Osteocyte (in vitro differentiated cells): ENCODE results near the gene IARS1. TPM values are rescaled to one million over a fixed set of nuclear protein-coding genes. Genes with fewer than 3 reads are reported as not detected.

Experiments
- DNase-seq: peaks from one replicate; pipeline ENCODE4 v3.0.0; 2021; ENCODE audit warnings: mixed read lengths; ENCODE audit not compliant: unreplicated experiment; ENCODE audit errors: extremely low spot score
- H3K27ac Mint-ChIP-seq: one replicate; pipeline ENCODE4 v1.8.0; 2021; ENCODE audit warnings: mild to moderate bottlenecking, mixed read lengths; ENCODE audit not compliant: unreplicated experiment
- H3K27me3 Mint-ChIP-seq: one replicate; pipeline ENCODE4 v1.8.0; 2021; ENCODE audit warnings: mixed read lengths; ENCODE audit not compliant: unreplicated experiment
- H3K36me3 Mint-ChIP-seq: one replicate; pipeline ENCODE4 v1.8.0; 2021; ENCODE audit warnings: mixed read lengths; ENCODE audit not compliant: unreplicated experiment
- H3K4me1 Mint-ChIP-seq: one replicate; pipeline ENCODE4 v1.8.0; 2021; ENCODE audit warnings: mixed read lengths; ENCODE audit not compliant: unreplicated experiment
- H3K4me3 Mint-ChIP-seq: one replicate; pipeline ENCODE4 v1.8.0; 2021; ENCODE audit warnings: mild to moderate bottlenecking, moderate library complexity, mixed read lengths; ENCODE audit not compliant: unreplicated experiment
- H3K9me3 Mint-ChIP-seq: one replicate; pipeline ENCODE4 v1.8.0; 2021; ENCODE audit warnings: mixed read lengths; ENCODE audit not compliant: unreplicated experiment
- CTCF ChIP-seq: fragments of 200-600 bp; sonication (generic); IDR thresholded peaks from 2 replicates; pipeline ENCODE4 v1.5.0; 2021; ENCODE audit warnings: antibody characterized with exemption, mild to moderate bottlenecking, moderate library complexity
- microRNA-seq: library from miRNA; unstranded; fragments of <30 nt; microRNA quantifications from one replicate; pipeline ENCODE4 v1.1.0, GENCODE V29; 2020; ENCODE audit not compliant: unreplicated experiment
- total RNA-seq: library from RNA; stranded (reverse); gene quantifications from 2 replicates; pipeline ENCODE4 v1.2.1, GENCODE V29; 2021

The IARS1 gene
- total RNA-seq, 1 donor from 2014 or later, result 212 TPM

- no peaks in the 10 kb centered on the region for H3K27me3 Mint-ChIP-seq
- no peak for DNase-seq
- H3K4me3 Mint-ChIP-seq, result no peak overlapping the region
- peaks cover 71% of the 10 kb centered on the region for H3K36me3 Mint-ChIP-seq
- no peaks in the 10 kb centered on the region for H3K9me3 Mint-ChIP-seq
- no peak overlapping the region for H3K27ac Mint-ChIP-seq
- no peak for TF ChIP-seq CTCF
- H3K4me1 Mint-ChIP-seq, result peaks cover 7% of the 10 kb centered on the region
Measured at GRCh38 chr9:92253656-92254055, 39.8 kb downstream of the IARS1 start.

- no peaks in the 10 kb centered on the region for H3K9me3 Mint-ChIP-seq
- H3K4me3 Mint-ChIP-seq, result peak overlapping the region; percentile 0
- no peaks in the 10 kb centered on the region for H3K27me3 Mint-ChIP-seq
- H3K4me1 Mint-ChIP-seq, result peaks cover 51% of the 10 kb centered on the region
- peaks cover 62% of the 10 kb centered on the region for H3K36me3 Mint-ChIP-seq
- peak overlapping the region; percentile 93 for H3K27ac Mint-ChIP-seq
- TF ChIP-seq CTCF, result no peak
- no peak for DNase-seq
Measured at GRCh38 chr9:92247981-92248380, 45.5 kb downstream of the IARS1 start.

GRCh38 chr9:92247296-92247695 is 46.2 kb downstream of the IARS1 start:
- Mint-ChIP-seq H3K9me3 (no peaks in the 10 kb centered on the region), H3K27ac (peak overlapping the region; percentile 93), H3K4me1 (peaks cover 58% of the 10 kb centered on the region), H3K27me3 (no peaks in the 10 kb centered on the region), H3K36me3 (peaks cover 64% of the 10 kb centered on the region), H3K4me3 (peak overlapping the region; percentile 48)
- no peak for DNase-seq
- TF ChIP-seq CTCF, result no peak

- peaks cover 67% of the 10 kb centered on the region for H3K36me3 Mint-ChIP-seq
- no peak overlapping the region for H3K4me3 Mint-ChIP-seq
Measured at GRCh38 chr9:92245005-92245797, 48.3 kb downstream of the IARS1 start.

More at GRCh38 chr9:92245005-92245797, 48.3 kb downstream of the IARS1 start:
- peak overlapping the region; percentile 93 for H3K27ac Mint-ChIP-seq
- TF ChIP-seq CTCF, result no peak
- no peak for DNase-seq
- H3K27me3 Mint-ChIP-seq, result no peaks in the 10 kb centered on the region
- peaks cover 66% of the 10 kb centered on the region for H3K4me1 Mint-ChIP-seq
- no peaks in the 10 kb centered on the region for H3K9me3 Mint-ChIP-seq

Small RNAs within 50 kb of the gene (microRNA-seq; reads per million reads assigned to microRNA genes)
- 6.0 reads per million, percentile 5 among the genes with 10 or more reads in this experiment for gene MIR3651

Other genes starting within 250 kb of the IARS1 start
- gene SPTLC1, start 178.3 kb downstream of the IARS1 start, total RNA-seq, result 90.7 and 93.9 TPM in 2 replicates
- 36.8 and 37.2 TPM in 2 replicates for gene NOL8, start 31.7 kb upstream of the IARS1 start, total RNA-seq
- gene CENPP, start 32.3 kb upstream of the IARS1 start, total RNA-seq, result 11.6 and 13.1 TPM in 2 replicates
- gene OGN, start 110.9 kb upstream of the IARS1 start, total RNA-seq, result 3.9 and 5.5 TPM in 2 replicates
- gene OMD, start 130.8 kb upstream of the IARS1 start, total RNA-seq, result 27.2 and 31.1 TPM in 2 replicates
- 116 and 129 TPM in 2 replicates for gene ASPN, start 188.8 kb upstream of the IARS1 start, total RNA-seq
- gene ECM2, start 242.3 kb upstream of the IARS1 start, total RNA-seq, result 53.3 and 56.0 TPM in 2 replicates